K562 (cell line): ENCODE measurements around the gene SHISA7. TPM values are rescaled to one million over a fixed set of nuclear protein-coding genes. Genes with fewer than 3 reads are reported as not detected.

Experiments used
- CBFA2T2 ChIP-seq: fragments of 450-650 bp; conservative IDR thresholded peaks from 2 replicates; pipeline ENCODE4 v1.6.1; 2017; ENCODE audit warnings: mild to moderate bottlenecking
- EGR1 ChIP-seq: fragments of 450-650 bp; conservative IDR thresholded peaks from 2 replicates; pipeline ENCODE4 v1.6.1; 2017; ENCODE audit warnings: mild to moderate bottlenecking
- KLF16 ChIP-seq: IDR thresholded peaks from 2 replicates; pipeline ENCODE4 v1.6.1; 2016; ENCODE audit warnings: antibody characterized with exemption
- MAZ ChIP-seq, 2 experiments: fragments of 450-650 bp in 1 of 2; sonication (generic) in 1 of 2; formaldehyde crosslinking; IDR thresholded peaks in 1 of 2; conservative IDR thresholded peaks in 1 of 2; 2 replicates each; pipeline versions ENCODE4 v1.4.0 to v1.5.0; 2020; ENCODE audit warnings: mild to moderate bottlenecking in 1 of 2, missing genetic modification reagents in 1 of 2
- TEAD1 ChIP-seq, 2 experiments: fragments of 450-650 bp in 1 of 2; sonication (generic) in 1 of 2; formaldehyde crosslinking; IDR thresholded peaks; 2 replicates each; pipeline versions ENCODE4 v1.4.0 to v1.8.0; 2020 to 2022; ENCODE audit warnings: mild to moderate bottlenecking in 2 of 2, missing genetic modification reagents in 1 of 2
- ZNF766 ChIP-seq: fragments of 200-800 bp; sonication (Bioruptor generic); conservative IDR thresholded peaks from 2 replicates; pipeline ENCODE4 v1.6.1; 2016; ENCODE audit warnings: missing genetic modification characterization, missing compliant biosample characterization
- polyA plus RNA-seq, 8 experiments: library from polyadenylated mRNA; depleted of rRNA in 4 of 8; stranded (reverse) in 5 of 8; unstranded in 3 of 8; fragments of >200 nt; fragmentation: Nextera tagmentation in 2 of 8; fragmentation: Illumina TruSeq in 1 of 8; extraction: Ambion mirVana in 2 of 8; extraction: Trizol in 1 of 8; gene quantifications; 2 replicates each; pipeline versions ENCODE4 v1.2.1 to v1.2.3, GENCODE V29; 2011 to 2014; ENCODE audit warnings: inconsistent platforms in 1 of 8, missing spikeins in 1 of 8
- total RNA-seq, 7 experiments: library from RNA; depleted of rRNA in 6 of 7; stranded (reverse); fragments of >200 nt in 6 of 7; fragmentation: Illumina TruSeq in 2 of 7; extraction: Trizol in 2 of 7; gene quantifications; 2 replicates each; pipeline versions ENCODE4 v1.2.1 to v1.2.3, GENCODE V29; 2011 to 2021; ENCODE audit warnings: low replicate concordance in 1 of 7
- TF ChIP-seq, protein P1 (sequence below): sonication (generic); formaldehyde crosslinking; IDR thresholded peaks from 2 replicates; pipeline ENCODE4 v1.8.0; 2022; ENCODE audit warnings: mild to moderate bottlenecking, missing genetic modification reagents
- TF ChIP-seq, protein P2 (sequence below): fragments of 200-800 bp; sonication (Bioruptor generic); IDR thresholded peaks from 2 replicates; pipeline ENCODE4 v1.6.1; 2017; ENCODE audit warnings: missing genetic modification characterization, missing compliant biosample characterization
- TF ChIP-seq, protein P3 (sequence below), 2 experiments: fragments of 450-650 bp; IDR thresholded peaks; 2 replicates each; pipeline ENCODE4 v1.6.1; 2016
- TF ChIP-seq, protein P4 (sequence below): sonication (generic); formaldehyde crosslinking; IDR thresholded peaks from 2 replicates; pipeline ENCODE4 v1.8.1; 2023; ENCODE audit warnings: mild to moderate bottlenecking, missing genetic modification reagents
- TF ChIP-seq, protein P5 (sequence below): fragments of 450-650 bp; IDR thresholded peaks from 2 replicates; pipeline ENCODE4 v1.7.1; 2018; ENCODE audit warnings: mild to moderate bottlenecking, low read depth; ENCODE audit not compliant: partially characterized antibody
- TF ChIP-seq, protein P6 (sequence below): fragments of 450-650 bp; IDR thresholded peaks from 2 replicates; pipeline ENCODE4 v1.7.0; 2016; ENCODE audit warnings: borderline replicate concordance
- TF ChIP-seq, protein P7 (sequence below), 2 experiments: fragments of 450-650 bp; conservative IDR thresholded peaks; 2 replicates each; pipeline ENCODE4 v1.6.1; 2017; ENCODE audit warnings: mild to moderate bottlenecking in 2 of 2, moderate library complexity in 2 of 2

Gene SHISA7
- total and polyA plus RNA-seq, 9 of the 15 experiments (the other 6 are each of a cell fraction or from before 2014, with no cell fraction given): 0.01 to 0.40 (median 0.07) TPM

GRCh38 chr19:55407800-55408532, 35.1 kb downstream of the SHISA7 start (continued):
- peak; percentile 67 for TF ChIP-seq EGR1
- peak; percentile 66; the same call in 1 of the 2 replicates for TF ChIP-seq ZNF766 (CRISPR knock-in tag)
- peak; percentile 35 to 79; a peak in 3 of 4 replicates for TF ChIP-seq TEAD1 (CRISPR knock-in tag; IDR thresholded peaks at IDR 0.05)
- TF ChIP-seq, protein P1, sequence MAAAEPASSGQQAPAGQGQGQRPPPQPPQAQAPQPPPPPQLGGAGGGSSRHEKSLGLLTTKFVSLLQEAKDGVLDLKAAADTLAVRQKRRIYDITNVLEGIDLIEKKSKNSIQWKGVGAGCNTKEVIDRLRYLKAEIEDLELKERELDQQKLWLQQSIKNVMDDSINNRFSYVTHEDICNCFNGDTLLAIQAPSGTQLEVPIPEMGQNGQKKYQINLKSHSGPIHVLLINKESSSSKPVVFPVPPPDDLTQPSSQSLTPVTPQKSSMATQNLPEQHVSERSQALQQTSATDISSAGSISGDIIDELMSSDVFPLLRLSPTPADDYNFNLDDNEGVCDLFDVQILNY (CRISPR knock-in tag): peak; percentile 47; the same call in 1 of the 2 replicates
- TF ChIP-seq, protein P2, sequence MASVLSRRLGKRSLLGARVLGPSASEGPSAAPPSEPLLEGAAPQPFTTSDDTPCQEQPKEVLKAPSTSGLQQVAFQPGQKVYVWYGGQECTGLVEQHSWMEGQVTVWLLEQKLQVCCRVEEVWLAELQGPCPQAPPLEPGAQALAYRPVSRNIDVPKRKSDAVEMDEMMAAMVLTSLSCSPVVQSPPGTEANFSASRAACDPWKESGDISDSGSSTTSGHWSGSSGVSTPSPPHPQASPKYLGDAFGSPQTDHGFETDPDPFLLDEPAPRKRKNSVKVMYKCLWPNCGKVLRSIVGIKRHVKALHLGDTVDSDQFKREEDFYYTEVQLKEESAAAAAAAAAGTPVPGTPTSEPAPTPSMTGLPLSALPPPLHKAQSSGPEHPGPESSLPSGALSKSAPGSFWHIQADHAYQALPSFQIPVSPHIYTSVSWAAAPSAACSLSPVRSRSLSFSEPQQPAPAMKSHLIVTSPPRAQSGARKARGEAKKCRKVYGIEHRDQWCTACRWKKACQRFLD (CRISPR knock-in tag): peak; percentile 55; the same call in 1 of the 2 replicates
- peak; percentile 48 for TF ChIP-seq CBFA2T2
- TF ChIP-seq, protein P3, sequence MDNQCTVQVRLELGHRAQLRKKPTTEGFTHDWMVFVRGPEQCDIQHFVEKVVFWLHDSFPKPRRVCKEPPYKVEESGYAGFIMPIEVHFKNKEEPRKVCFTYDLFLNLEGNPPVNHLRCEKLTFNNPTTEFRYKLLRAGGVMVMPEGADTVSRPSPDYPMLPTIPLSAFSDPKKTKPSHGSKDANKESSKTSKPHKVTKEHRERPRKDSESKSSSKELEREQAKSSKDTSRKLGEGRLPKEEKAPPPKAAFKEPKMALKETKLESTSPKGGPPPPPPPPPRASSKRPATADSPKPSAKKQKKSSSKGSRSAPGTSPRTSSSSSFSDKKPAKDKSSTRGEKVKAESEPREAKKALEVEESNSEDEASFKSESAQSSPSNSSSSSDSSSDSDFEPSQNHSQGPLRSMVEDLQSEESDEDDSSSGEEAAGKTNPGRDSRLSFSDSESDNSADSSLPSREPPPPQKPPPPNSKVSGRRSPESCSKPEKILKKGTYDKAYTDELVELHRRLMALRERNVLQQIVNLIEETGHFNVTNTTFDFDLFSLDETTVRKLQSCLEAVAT (IDR thresholded peaks at IDR 0.05): peak; percentile 33 to 61; a peak in 1 of 4 replicates
- TF ChIP-seq, protein P4, sequence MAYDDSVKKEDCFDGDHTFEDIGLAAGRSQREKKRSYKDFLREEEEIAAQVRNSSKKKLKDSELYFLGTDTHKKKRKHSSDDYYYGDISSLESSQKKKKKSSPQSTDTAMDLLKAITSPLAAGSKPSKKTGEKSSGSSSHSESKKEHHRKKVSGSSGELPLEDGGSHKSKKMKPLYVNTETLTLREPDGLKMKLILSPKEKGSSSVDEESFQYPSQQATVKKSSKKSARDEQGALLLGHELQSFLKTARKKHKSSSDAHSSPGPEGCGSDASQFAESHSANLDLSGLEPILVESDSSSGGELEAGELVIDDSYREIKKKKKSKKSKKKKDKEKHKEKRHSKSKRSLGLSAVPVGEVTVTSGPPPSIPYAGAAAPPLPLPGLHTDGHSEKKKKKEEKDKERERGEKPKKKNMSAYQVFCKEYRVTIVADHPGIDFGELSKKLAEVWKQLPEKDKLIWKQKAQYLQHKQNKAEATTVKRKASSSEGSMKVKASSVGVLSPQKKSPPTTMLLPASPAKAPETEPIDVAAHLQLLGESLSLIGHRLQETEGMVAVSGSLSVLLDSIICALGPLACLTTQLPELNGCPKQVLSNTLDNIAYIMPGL (CRISPR knock-in tag): peak; percentile 21; the same call in 1 of the 2 replicates
- TF ChIP-seq, protein P5, sequence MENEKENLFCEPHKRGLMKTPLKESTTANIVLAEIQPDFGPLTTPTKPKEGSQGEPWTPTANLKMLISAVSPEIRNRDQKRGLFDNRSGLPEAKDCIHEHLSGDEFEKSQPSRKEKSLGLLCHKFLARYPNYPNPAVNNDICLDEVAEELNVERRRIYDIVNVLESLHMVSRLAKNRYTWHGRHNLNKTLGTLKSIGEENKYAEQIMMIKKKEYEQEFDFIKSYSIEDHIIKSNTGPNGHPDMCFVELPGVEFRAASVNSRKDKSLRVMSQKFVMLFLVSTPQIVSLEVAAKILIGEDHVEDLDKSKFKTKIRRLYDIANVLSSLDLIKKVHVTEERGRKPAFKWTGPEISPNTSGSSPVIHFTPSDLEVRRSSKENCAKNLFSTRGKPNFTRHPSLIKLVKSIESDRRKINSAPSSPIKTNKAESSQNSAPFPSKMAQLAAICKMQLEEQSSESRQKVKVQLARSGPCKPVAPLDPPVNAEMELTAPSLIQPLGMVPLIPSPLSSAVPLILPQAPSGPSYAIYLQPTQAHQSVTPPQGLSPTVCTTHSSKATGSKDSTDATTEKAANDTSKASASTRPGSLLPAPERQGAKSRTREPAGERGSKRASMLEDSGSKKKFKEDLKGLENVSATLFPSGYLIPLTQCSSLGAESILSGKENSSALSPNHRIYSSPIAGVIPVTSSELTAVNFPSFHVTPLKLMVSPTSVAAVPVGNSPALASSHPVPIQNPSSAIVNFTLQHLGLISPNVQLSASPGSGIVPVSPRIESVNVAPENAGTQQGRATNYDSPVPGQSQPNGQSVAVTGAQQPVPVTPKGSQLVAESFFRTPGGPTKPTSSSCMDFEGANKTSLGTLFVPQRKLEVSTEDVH: peak; percentile 80
- TF ChIP-seq, protein P6, sequence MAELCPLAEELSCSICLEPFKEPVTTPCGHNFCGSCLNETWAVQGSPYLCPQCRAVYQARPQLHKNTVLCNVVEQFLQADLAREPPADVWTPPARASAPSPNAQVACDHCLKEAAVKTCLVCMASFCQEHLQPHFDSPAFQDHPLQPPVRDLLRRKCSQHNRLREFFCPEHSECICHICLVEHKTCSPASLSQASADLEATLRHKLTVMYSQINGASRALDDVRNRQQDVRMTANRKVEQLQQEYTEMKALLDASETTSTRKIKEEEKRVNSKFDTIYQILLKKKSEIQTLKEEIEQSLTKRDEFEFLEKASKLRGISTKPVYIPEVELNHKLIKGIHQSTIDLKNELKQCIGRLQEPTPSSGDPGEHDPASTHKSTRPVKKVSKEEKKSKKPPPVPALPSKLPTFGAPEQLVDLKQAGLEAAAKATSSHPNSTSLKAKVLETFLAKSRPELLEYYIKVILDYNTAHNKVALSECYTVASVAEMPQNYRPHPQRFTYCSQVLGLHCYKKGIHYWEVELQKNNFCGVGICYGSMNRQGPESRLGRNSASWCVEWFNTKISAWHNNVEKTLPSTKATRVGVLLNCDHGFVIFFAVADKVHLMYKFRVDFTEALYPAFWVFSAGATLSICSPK: no peak
- TF ChIP-seq, protein P7, sequence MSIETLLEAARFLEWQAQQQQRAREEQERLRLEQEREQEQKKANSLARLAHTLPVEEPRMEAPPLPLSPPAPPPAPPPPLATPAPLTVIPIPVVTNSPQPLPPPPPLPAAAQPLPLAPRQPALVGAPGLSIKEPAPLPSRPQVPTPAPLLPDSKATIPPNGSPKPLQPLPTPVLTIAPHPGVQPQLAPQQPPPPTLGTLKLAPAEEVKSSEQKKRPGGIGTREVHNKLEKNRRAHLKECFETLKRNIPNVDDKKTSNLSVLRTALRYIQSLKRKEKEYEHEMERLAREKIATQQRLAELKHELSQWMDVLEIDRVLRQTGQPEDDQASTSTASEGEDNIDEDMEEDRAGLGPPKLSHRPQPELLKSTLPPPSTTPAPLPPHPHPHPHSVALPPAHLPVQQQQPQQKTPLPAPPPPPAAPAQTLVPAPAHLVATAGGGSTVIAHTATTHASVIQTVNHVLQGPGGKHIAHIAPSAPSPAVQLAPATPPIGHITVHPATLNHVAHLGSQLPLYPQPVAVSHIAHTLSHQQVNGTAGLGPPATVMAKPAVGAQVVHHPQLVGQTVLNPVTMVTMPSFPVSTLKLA (conservative IDR thresholded peaks at IDR 0.05): peak; percentile 97 to 98
- TF ChIP-seq KLF16: peak; percentile 79
- TF ChIP-seq MAZ (CRISPR knock-in tag; conservative IDR thresholded peaks at IDR 0.05 in 1 of 2, IDR thresholded peaks at IDR 0.05 in 1 of 2): peak; percentile 88 to 99
